Mucosa of stomach (tissue), 1 donor: ENCODE measurements around the gene NNAT.

Experiments
- H3K27me3 ChIP-seq: one replicate; pipeline ENCODE4 v1.7.0; 2013; ENCODE audit warnings: mild to moderate bottlenecking, low read length; ENCODE audit not compliant: control insufficient read depth, insufficient read depth
- H3K36me3 ChIP-seq: one replicate; pipeline ENCODE4 v1.7.0; 2013; ENCODE audit warnings: low read length; ENCODE audit not compliant: control insufficient read depth, insufficient read depth
- H3K4me1 ChIP-seq: one replicate; pipeline ENCODE4 v1.7.0; 2013; ENCODE audit warnings: mild to moderate bottlenecking, low read length; ENCODE audit not compliant: control insufficient read depth, insufficient read depth
- H3K4me3 ChIP-seq: one replicate; pipeline ENCODE4 v1.7.0; 2013; ENCODE audit warnings: low read length
- H3K9ac ChIP-seq: one replicate; pipeline ENCODE4 v1.7.0; 2013; ENCODE audit warnings: mild to moderate bottlenecking, low read length, moderate library complexity
- H3K9me3 ChIP-seq: one replicate; pipeline ENCODE4 v1.7.0; 2013; ENCODE audit warnings: mild to moderate bottlenecking, low read length, moderate library complexity; ENCODE audit not compliant: control insufficient read depth
- donor health status: Pancreatic carcinoma.

Gene NNAT

DNA sequence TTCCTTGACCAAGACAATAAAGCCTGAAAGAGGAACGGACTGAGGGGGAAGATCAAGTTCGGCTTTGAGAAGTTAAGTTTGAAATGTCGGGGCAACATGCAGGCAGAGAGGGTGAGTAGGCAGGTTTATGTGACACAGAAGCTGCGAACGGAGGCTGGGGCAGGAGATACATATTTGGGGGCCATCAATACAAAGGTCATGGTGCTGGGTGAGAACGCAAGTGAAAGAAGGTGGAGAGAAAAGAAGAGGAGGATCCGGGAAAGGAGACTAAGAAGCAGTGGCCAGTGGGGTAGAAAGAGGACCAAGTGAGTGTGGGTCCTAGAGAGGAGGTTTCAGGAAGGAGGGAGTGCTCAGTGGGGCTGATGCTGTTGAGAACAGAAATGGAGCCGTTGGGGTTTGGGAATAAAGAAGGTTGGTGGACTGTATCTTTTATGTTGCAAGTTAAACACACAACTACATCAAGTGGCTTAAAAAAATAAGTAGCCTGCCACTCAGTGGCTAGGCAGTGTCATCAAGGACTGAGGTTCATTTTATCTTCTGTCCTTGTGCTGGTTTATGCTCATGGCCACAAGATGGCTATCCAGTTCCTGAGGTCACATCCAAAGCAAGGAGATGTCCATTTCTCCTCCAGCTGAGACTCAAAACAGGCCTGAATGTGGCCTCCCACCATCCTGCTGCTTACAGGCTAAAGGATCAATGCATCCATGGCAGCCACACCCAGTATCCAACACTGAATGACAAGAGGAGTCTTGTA is 8.3 kb downstream of the NNAT start:
- H3K9ac ChIP-seq: no peak overlapping the region
- H3K4me3 ChIP-seq: no peak overlapping the region
- no peaks in the 10 kb centered on the region for H3K27me3 ChIP-seq
- H3K9me3 ChIP-seq: no peaks in the 10 kb centered on the region
- peaks cover 30% of the 10 kb centered on the region for H3K4me1 ChIP-seq
- no peaks in the 10 kb centered on the region for H3K36me3 ChIP-seq

DNA sequence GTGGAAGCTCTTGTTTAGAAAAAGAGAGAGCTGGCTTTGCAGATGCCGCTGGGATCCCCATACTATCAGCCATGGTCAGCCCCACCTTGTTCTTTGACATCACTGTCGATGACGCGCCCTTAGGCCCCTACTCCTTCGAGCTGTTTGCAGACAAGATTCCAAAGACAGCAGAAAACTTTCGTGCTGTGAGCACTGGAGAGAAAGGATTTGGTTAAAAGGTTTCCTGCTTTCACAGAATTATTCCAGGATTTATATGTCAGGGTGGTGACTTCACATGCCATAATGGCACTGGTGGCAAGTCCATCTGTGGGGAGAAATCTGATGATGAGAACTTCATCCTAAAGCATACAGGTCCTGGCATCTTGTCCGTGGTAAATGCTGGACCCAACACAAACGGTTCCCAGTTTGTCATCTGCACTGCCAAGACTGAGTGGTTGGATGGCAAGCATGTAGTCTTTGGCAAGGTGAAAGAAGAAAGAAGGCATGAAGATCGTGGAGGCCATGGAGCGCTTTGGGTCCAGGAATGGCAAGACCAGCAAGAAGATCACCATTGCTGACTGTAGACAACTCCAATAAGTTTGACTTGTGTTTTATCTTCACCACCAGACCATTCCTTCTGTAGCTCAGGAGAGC is 9.0 kb downstream of the NNAT start:
- H3K9ac ChIP-seq: no peak overlapping the region
- no peak overlapping the region for H3K4me3 ChIP-seq
- no peaks in the 10 kb centered on the region for H3K36me3 ChIP-seq
- no peaks in the 10 kb centered on the region for H3K9me3 ChIP-seq
- no peaks in the 10 kb centered on the region for H3K27me3 ChIP-seq
- peaks cover 24% of the 10 kb centered on the region for H3K4me1 ChIP-seq

DNA sequence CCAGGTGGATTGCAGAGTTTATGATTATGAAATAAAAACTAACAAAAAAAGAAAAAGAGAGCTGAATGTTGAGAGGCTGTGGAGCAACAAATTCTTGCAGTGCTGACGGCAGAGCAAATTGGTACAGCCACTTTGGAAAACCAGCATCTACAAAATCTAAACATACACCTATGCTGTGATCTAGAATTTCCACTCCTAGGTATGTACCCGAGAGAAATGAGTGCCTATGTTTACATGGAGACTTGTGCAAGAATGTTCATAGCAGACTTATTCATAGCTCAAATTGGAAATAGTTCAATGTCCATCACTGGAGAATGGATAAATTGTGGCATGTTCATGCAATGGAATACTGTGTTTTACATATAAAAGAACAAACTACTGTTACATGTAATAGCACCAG is 9.6 kb downstream of the NNAT start:
- H3K9ac ChIP-seq: no peak overlapping the region
- H3K9me3 ChIP-seq: no peaks in the 10 kb centered on the region
- H3K4me1 ChIP-seq: peaks cover 17% of the 10 kb centered on the region
- no peaks in the 10 kb centered on the region for H3K27me3 ChIP-seq
- H3K4me3 ChIP-seq: no peak overlapping the region
- H3K36me3 ChIP-seq: no peaks in the 10 kb centered on the region

DNA sequence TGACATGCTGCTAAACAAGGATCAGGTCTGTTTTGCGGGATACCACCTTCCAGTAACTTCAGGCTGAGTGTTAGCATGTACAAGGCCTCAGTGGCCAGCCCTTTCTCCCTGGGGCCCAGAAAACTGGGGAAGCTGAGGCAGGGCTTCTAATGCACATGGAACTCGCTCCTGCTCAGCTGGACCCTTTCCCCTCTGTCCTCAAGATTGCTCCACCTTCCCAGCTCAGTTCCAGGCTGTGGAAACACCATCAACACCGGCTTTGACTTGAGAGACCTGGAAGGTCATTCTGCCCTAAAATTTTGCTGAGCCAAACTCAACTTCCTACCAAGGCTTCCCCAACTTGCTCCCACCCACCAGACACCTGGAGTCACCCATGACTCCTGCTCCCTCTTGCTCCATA is 10.8 kb downstream of the NNAT start:
- Histone ChIP-seq H3K9me3 (no peaks in the 10 kb centered on the region), H3K36me3 (no peaks in the 10 kb centered on the region), H3K4me1 (peaks cover 6% of the 10 kb centered on the region), H3K27me3 (no peaks in the 10 kb centered on the region), H3K9ac (no peak overlapping the region), H3K4me3 (no peak overlapping the region)

DNA sequence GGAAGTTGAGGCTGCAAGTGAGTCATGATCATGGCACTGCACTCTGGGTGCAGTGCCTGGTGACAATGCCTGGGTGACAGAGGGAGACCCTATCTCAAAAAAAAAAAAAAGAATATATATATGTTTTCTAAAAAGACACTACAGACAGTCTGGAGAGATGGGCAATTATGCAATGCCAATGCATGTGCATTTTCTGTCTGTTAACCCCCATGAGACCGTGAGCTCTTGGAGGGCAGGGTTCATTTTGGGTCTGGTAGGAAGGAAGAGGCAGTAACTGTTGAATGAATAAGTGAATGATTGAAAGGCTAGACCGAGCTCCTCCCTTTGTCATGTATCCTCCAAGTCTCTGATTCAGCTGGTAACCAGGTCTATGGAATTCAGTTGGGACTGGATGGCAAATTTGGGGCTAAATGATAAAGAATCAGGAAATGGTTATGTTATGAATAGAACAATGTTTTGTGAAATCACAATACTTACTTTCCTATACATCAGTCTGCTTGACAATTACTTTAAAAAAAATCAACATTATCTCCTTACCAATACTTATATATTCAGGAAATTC is 12.2 kb downstream of the NNAT start:
- H3K36me3 ChIP-seq: no peaks in the 10 kb centered on the region
- no peak overlapping the region for H3K4me3 ChIP-seq
- no peak overlapping the region for H3K9ac ChIP-seq
- no peaks in the 10 kb centered on the region for H3K9me3 ChIP-seq
- no peaks in the 10 kb centered on the region for H3K27me3 ChIP-seq
- H3K4me1 ChIP-seq: peaks cover 6% of the 10 kb centered on the region

DNA sequence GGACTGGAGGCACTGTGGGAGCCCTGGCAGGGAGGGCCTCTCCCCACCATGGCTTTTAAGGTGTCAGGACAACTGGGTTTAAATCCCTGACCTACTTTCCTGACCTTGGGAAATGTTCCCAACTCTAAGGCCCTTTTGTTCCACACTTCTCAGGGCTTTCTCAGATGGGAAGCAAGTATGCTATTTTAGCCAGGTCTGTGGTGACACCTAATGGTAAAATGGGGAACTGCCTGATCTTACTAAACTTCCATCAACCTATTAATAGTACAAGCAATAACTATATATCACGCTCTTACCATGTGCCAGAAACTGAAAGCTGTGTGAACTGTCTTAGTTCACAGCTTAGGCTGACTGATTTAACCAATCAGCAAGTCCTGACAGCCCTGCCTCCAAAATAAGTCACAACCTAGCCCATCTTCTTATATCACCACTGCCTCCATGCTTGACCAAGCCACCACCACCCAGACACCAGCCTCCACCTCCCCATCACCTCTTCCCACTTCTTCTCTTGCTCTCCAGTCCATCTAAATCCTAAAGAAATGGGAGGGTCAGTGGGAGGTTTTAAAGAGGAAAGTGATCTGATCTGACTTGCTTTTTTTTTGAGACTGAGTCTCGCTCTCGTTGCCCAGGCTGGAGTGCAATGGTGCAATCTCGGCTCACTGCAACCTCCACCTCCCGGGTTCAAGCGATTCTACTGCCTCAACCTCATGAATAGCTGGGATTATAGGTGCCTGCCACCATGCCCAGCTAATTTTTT is 13.5 kb downstream of the NNAT start:
- Histone ChIP-seq H3K9ac (no peak overlapping the region), H3K36me3 (no peaks in the 10 kb centered on the region), H3K27me3 (no peaks in the 10 kb centered on the region), H3K4me3 (no peak overlapping the region), H3K4me1 (no peaks in the 10 kb centered on the region), H3K9me3 (no peaks in the 10 kb centered on the region)

DNA sequence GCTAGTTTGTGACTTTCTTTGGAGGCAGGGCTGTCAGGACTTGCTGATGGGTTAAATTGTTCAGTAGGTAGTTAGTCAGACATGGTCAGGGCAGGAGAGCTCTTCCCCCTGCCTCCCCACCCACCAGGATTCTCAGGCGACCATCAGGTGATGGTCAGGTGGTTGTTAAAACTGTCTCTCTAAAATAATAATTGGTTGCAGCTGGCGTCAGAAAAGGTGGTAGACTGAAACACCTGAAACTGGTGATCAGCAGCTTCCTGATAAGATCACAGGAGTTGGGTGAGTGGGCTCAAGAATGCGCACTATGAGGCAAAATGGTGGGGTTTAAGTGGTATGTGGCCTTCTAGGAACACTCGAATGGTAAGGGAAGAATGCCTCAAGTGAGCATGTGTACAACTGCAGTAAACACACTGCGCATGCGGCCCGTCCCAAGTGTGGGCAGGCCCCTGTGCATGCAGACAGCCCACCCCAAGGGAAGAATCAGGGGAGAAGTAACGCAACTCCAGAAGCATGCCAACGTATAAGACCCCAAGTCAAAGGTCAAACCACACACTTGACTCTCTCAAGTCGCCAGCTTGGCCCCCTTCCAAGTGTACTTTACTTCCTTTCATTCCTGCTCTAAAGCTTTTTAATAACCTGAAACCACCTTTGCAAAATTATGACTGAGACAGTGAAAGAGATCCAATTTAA is 14.5 kb downstream of the NNAT start:
- Histone ChIP-seq H3K9me3 (no peaks in the 10 kb centered on the region), H3K4me1 (no peaks in the 10 kb centered on the region), H3K27me3 (no peaks in the 10 kb centered on the region), H3K36me3 (no peaks in the 10 kb centered on the region), H3K4me3 (no peak overlapping the region), H3K9ac (no peak overlapping the region)

DNA sequence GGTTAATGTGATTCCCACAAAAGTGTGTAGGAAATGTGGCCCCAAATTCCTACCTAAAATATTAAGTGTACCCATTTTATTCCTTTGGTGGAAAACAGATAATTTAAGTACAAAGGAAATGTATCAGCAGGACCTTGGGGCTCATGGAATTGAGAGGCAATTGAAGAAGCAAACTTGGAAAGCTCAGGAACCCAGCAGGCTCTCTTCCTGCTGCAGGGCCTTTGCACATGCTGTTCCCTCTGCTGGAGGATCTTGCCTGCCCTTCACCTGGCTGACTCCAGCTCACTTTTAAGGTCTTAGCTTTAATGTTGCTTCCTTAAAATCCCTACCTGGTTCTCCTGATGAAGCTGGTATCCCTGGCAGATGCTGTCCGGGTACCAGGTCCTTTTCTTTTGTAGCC is 16.5 kb downstream of the NNAT start:
- Histone ChIP-seq H3K4me1 (no peaks in the 10 kb centered on the region), H3K4me3 (no peak overlapping the region), H3K9ac (no peak overlapping the region), H3K9me3 (no peaks in the 10 kb centered on the region), H3K36me3 (no peaks in the 10 kb centered on the region), H3K27me3 (no peaks in the 10 kb centered on the region)

DNA sequence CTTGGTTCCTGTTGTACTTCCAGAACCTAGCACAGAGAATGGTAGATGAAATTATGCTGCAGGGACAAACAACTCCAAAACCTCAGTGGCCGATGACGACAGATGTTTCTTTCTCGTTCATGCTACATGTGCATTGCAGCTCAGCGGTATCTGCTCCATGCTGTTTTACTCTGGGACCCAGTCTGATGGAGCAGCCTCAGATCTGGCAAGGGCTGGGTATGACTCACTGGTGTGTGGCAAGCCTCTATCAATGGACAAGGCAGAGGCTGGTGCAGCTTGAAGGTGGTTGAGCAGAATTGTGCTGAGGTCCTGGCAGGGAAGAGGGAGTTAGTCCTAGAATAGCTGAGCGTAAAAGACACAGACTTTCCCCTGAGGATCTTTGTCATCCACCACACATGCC is 17.0 kb downstream of the NNAT start:
- Histone ChIP-seq H3K36me3 (no peaks in the 10 kb centered on the region), H3K9me3 (no peaks in the 10 kb centered on the region), H3K4me3 (no peak overlapping the region), H3K27me3 (no peaks in the 10 kb centered on the region), H3K4me1 (no peaks in the 10 kb centered on the region), H3K9ac (no peak overlapping the region)

DNA sequence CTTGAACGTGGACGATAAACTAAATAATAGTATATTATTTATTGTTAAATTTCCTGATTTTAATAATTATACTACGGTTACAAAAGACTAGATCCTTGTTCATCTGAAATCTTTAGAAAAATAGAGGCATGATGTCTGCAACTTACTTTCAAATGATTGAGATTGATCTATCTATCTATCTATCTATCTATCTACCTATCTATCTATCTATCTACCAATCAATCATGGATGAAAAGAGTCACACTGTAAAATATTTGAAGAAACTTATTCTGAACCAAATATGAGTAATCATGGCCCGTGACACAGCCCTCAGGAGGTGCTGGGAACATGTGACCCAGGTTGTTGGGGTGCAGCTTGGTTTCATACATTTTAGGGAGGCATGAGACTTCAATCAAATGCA is 18.4 kb downstream of the NNAT start:
- no peaks in the 10 kb centered on the region for H3K36me3 ChIP-seq
- H3K27me3 ChIP-seq: no peaks in the 10 kb centered on the region
- no peaks in the 10 kb centered on the region for H3K4me1 ChIP-seq

DNA sequence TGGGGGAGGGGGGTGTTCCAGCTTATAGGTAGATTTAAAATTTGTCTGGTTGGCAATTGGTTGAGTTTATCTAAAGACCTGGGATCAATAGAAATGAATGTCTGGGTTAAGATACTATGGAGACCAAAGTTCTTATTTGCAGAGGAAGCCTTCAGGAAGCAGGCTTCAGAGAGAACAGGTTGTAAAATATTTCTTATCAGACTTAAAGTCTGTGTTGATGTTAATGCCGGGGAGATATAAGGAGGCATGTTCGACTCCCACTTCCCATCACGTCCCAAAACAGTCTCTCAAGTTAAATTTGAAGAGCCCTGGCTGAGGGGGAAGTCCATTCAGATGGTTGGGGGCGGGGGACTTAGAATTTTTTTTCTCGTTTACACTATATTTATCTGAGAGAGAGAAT is 19.0 kb downstream of the NNAT start:
- no peak overlapping the region for H3K4me3 ChIP-seq
- H3K27me3 ChIP-seq: no peaks in the 10 kb centered on the region
- H3K4me1 ChIP-seq: no peaks in the 10 kb centered on the region

More for the DNA sequence above, 18.4 kb downstream of the NNAT start:
- no peaks in the 10 kb centered on the region for H3K9me3 ChIP-seq
- no peak overlapping the region for H3K4me3 ChIP-seq
- no peak overlapping the region for H3K9ac ChIP-seq

More for the DNA sequence above, 19.0 kb downstream of the NNAT start:
- no peaks in the 10 kb centered on the region for H3K36me3 ChIP-seq
- no peaks in the 10 kb centered on the region for H3K9me3 ChIP-seq
- no peak overlapping the region for H3K9ac ChIP-seq
